Lower leg skin (tissue), 3 donors: Measurements from ENCODE around the gene TSC22D3.

Experiments
- POLR2A ChIP-seq, 2 donors: fragments of 450-650 bp; IDR thresholded peaks; one replicate each; pipeline ENCODE4 v1.6.1; 2016 to 2017; ENCODE audit warnings: antibody characterized with exemption in 2 of 2, mild to moderate bottlenecking in 1 of 2, moderate library complexity in 1 of 2
- TF ChIP-seq, protein P1 (sequence below), 3 donors: fragments of 450-650 bp; IDR thresholded peaks; one replicate each; pipeline ENCODE4 v1.5.1; 2016; ENCODE audit warnings: antibody characterized with exemption in 3 of 3, mild to moderate bottlenecking in 3 of 3, moderate library complexity in 2 of 3

DNA sequence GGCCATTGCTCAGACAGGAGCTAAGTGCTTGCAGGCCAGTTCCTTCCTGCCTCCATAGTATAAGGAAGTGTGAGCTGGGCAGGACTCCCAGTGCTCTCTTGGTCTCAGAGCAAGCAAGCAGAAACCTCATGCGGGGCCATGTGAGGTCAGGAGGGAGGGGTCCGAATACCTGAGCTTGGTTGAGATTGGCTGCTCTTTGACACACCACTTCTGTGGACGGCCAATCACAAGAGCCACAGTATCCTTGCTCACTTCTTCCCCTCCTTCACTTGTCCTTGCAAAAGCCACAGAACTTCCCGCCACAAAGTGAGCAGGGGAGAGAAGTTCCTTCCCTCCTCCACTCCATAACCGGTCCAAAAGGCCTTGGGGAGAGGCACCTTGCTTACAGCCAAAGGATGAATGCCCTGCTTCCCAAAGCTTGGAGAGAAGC lies 90.6 kb downstream of the TSC22D3 start:
- TF ChIP-seq, protein P1, sequence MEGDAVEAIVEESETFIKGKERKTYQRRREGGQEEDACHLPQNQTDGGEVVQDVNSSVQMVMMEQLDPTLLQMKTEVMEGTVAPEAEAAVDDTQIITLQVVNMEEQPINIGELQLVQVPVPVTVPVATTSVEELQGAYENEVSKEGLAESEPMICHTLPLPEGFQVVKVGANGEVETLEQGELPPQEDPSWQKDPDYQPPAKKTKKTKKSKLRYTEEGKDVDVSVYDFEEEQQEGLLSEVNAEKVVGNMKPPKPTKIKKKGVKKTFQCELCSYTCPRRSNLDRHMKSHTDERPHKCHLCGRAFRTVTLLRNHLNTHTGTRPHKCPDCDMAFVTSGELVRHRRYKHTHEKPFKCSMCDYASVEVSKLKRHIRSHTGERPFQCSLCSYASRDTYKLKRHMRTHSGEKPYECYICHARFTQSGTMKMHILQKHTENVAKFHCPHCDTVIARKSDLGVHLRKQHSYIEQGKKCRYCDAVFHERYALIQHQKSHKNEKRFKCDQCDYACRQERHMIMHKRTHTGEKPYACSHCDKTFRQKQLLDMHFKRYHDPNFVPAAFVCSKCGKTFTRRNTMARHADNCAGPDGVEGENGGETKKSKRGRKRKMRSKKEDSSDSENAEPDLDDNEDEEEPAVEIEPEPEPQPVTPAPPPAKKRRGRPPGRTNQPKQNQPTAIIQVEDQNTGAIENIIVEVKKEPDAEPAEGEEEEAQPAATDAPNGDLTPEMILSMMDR (IDR thresholded peaks at IDR 0.05) = no peak
- TF ChIP-seq POLR2A (IDR thresholded peaks at IDR 0.05) = no peak
